GM18517 (cell line): ENCODE results near the gene LRMDA.

Experiments used
- ATAC-seq: cut with Tn5 transposase; IDR thresholded peaks from one replicate; pipeline ENCODE4 v1.9.1; 2021; ENCODE audit warnings: mild to moderate bottlenecking, moderate library complexity; ENCODE audit not compliant: unreplicated experiment

Gene LRMDA

DNA sequence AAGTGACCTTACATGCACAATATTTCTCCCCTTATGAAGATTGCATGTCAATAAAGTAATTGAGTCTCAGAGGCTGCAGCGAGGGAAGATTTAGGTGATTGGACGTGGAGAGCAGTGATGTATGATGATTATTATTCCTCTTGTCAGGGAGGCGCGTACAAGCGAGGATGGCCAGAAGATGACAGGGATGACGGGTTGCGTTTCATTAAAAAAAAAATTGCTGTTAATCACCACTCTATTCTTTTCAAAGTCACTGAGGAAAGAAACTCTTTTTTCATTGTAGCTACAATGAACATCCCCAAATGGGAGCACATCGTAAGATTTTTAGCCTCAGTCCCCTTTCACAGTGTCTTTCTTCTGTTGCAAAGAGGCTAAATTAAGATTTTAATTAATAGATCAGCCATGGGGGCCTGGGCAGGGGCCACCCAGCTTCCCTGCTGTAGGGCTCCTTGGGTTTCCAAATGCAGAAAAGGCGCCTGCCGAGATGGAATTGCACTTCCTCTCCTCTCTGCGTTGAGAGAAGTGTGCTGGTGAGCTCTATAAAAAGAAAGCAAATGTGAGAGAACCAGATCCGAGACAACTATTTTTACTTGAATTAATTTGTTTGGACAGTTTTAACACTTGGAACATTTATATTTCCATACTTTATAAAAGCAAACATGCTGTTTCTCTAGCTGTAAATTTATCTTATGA, 998.1 kb downstream of the LRMDA start:
- no peak for ATAC-seq

- no peak for ATAC-seq
Observed at GRCh38 chr10:76430061-76430645, 998.7 kb downstream of the LRMDA start.

DNA sequence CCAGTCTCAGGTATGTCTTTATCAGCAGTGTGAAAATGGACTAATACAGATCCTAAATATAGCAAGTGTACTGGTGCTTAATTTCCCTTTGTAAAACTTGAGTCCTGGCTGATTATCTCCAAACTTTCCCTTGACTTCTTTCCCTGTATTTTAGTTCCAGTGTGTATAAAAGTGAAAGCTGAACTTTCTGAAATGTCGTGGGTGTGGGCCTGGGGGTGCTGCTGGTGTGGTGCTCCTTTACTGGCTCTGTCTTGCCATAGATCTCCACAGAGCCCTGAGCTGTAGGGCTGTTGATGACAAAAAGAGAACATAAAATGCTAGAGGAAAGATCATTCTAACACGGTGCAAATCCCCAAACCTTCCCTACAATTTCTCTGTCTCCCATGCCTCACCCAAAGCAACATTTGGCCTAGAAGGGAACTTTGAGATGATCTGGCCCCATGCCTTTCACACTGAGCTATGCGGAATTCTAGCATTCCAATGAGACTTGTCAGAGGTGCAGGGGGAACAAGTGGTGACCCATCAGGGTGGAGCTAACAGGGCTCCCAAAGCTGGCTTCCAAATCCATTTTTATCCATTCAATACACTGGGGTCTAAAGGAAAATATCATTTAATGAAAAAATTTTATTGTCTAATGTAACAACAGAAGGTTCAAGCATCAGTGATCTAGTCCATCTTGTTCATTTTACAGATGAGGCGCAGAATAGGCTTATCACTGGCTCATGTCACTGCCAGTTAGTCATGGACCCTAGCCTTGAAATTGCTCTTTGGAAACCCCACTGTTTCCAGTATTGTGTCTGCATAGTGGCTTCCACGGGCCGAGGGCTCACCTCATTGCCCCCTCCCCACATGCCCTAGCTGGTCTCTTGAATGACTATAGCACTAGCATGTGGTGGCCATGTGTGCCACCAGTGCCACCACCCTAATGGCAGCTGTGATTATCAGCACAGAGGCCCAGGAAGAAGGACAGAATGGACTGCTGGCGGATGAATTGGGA, 1000.9 kb downstream of the LRMDA start:
- no peak for ATAC-seq

DNA sequence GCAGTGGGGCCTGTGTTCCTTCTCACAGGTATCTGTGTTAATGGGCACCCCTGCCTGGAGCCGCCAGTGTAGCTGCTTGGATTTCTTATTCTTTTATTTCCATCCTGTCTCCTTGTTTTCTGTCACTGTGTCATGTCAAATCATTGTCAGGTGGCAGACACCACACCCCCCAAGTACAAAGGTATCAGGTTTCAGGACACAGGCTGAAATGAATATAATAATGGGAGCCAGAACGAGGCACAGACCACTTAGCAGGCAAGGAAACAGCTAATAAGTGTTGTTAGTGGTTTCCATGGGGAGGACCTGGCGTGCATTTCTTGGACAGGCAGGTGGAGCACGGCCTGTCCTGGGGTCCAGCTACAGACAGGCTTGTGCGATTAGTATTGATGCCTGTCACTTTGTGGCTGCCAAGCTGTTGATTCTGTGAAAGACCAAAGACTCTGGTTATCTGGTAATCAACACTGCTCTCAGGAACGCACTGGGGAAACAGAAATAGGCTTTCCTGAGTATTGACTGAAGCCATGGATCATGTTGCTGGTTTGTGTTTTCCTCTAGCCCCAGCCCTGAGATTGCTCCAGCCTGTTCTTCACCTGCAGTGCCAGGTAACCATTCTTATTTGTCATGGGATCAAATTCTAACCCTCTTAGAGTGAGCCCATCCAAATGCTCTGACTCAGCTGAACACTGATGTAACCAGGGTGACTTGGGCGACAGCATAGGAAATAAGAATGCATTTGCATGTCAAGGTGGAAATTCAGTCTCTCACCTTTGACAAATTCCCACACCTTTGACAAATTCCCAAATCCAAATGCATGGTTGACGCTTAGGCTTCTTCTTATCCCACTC, 1002.0 kb downstream of the LRMDA start:
- ATAC-seq, result no peak

- ATAC-seq, result no peak
Observed at GRCh38 chr10:76435157-76435556, 1003.7 kb downstream of the LRMDA start.

GRCh38 chr10:76436401-76436811, 1005.0 kb downstream of the LRMDA start:
- no peak for ATAC-seq

DNA sequence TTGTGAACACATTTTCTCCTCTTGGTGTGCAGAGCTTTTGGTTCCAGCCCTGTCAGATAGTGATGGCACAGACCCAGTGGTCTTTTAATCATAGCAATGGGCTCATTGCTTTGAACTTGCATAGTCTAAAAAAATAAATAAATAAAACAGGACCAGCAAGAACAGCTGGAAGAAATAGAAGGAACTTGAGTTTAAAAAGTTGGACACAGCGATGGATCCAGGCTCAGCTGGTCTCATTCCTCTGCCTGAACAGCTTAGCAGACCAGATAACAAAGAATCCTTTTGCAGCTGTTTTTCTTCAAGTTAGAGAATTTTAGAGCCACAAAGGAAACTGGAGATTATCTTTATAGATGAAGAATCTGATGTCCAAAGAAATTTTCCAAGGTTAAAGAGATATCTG, 1005.6 kb downstream of the LRMDA start:
- no peak for ATAC-seq

GRCh38 chr10:76440426-76440825, 1009.0 kb downstream of the LRMDA start:
- no peak for ATAC-seq

DNA sequence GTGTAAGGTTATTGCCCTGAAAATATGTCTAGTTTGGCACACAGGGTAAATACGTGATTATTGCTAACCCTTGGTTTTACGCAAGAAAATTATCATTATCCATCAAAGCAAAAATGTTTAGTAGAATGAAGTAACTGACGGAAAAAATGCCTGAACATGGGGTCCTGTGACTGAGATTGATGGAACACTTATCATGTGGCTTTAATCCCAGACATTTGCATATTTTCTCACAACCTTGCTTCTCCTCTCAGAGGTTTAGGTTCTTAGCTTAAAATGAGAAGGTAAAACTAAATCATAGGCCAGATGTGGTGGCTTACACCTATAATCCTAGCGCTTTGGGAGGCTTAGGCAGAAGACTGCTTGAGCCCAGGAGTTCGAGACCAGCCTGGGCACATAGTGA, 1010.7 kb downstream of the LRMDA start:
- no peak for ATAC-seq

DNA sequence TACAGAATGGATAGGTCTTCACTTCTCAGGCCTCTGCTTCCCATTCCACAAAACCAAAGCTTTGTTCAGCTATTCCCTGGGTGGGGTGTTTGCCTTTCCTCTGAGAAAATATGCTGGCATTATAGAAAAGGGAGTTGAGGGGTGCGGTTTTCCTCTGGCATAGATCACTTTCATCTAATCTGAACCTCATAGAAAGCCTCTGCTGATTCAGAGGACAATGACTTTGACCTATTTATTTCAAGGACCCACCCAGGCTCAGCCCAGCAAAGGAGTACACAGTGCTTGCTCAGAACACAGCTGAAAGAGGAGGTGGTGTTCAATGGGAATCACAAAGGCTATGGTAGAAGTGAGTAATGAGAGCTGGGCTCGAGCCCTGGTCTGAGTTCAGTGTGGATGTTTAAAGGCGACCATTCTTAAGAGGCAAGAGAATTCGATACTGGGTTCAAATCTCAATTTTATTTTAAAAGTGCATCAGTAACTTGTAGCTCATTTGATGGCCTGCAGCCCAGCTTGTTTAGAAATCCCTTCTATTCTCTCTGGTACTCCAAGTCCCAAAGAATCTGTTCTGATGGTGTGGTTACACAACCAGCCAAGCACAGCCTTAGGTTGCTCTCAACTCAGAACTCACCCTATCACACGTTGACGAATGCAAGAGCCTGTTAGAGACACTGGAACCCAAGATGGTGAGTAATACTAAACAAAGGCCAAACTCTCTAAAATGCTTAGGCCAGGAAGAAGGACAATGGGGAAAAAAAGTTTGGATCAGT, 1012.8 kb downstream of the LRMDA start:
- ATAC-seq, result no peak

DNA sequence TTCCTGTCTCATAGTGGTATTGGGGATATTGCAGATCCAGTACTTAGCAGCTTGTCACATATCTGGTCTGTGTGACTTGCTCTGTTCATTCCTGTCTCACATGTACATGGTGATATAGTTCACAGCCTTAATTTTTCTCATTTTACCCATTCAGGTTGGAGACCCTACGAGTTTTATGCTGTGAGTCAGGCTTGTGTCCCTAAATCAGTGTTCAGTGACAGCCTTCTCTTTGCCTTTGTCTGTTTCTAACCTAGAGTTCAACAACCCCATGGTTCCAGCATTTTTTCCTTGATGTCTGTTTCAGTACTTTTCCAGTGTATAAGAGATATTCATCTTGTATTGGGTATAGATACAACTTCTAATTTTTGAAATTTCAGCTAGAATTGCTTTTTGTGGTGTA, 1016.2 kb downstream of the LRMDA start:
- ATAC-seq, result no peak

DNA sequence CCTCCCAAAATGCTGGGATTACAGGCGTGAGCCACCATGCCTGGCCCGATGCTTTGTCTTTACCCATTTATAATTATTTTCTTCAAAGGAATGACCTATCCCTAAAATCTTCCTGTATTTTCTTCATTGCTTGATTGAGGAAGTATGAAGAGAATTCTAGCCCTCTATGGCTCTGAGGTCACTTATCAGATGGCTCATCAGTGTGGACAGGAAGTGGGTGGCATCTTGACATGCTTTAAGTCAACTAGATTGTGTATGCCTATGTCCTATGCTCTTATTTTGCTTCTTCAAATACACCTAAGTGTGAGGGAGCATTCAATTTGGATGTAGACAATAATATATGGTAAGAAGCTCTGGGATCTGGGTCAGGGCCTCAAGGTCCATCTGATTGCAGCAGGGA, 1020.5 kb downstream of the LRMDA start:
- no peak for ATAC-seq

DNA sequence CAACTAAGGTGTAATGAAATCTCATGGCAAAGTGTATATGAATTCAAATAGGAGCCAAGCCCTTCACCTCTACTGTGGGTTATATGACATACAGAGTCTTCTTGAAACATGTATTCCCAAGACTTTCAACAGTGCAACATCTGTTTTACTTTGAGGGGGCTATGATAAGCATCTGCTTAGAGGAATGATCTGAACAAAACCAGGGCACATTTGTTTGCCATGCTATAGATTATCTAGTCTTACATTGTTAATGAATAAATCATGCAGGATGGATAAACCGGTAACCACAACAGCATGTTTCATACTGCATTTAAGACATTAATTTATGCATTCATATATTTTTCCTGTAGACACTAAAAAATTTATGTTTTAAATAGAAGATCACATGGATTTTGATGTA, 1021.9 kb downstream of the LRMDA start:
- ATAC-seq, result no peak

GRCh38 chr10:76453997-76454396, 1022.6 kb downstream of the LRMDA start:
- no peak for ATAC-seq

DNA sequence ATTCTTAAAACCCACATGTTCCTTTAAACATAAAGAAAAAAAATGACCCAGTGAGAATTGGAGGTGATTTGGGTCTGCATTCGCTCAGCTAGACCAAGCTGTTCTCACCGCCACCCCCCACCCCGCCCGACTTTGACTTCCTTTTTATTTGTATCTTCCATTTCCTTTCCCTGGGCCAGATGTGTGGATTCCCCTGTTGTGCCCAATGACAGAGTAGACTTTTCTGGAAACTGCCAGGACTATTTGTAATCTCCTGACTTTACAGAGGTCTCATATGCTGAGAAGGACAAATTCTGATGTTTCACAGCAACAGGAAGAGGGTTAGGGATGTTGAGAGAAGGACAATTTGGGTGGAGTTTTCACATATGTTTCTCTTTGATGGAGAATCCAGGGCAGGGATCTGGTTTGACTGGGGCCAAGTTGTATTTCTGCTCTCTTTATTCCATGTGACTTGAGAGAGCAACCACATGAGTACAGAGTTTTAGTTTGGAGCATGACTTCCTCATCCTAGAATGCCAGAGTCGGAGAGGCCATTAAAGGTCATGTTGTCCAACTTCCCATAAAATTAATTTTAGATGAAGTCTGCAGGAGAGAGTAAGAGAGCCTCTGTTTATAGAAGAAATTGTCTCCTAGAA, 1023.2 kb downstream of the LRMDA start:
- ATAC-seq, result no peak

DNA sequence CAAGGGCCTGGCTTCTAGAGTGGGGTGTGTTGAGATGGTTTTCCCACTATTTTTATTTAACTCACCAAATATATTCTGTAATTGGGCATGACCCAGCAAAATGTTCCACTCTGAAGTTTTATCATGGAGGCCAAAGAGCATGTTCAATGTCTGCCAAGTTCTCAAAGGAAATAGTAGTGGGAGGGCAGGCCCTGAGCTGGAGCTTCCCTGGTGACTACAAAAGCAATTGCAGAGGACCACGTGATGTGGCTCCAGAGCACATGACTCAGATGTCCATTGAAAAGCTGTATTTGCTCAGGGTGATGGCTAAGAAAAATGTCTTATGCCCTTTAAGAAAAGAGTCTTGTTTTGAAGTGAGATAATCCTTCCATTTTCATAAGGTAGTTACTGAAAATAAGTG, 1024.8 kb downstream of the LRMDA start:
- ATAC-seq, result no peak

GRCh38 chr10:76459016-76459730, 1027.7 kb downstream of the LRMDA start:
- no peak for ATAC-seq

GRCh38 chr10:76461024-76461423, 1029.6 kb downstream of the LRMDA start:
- ATAC-seq, result no peak

GRCh38 chr10:76463111-76463510, 1031.7 kb downstream of the LRMDA start:
- ATAC-seq, result no peak
